Loucy (cell line): ENCODE results near the gene TAS1R3.

Source experiments
- H2AFZ ChIP-seq: fragments of 200-600 bp; sonication (generic); 2 replicates; pipeline ENCODE4 v1.6.0; 2016; ENCODE audit warnings: antibody characterized with exemption, mild to moderate bottlenecking, low read length, moderate library complexity
- H3F3A ChIP-seq: fragments of 200-600 bp; 2 replicates; pipeline ENCODE4 v1.6.0; 2016; ENCODE audit warnings: antibody characterized with exemption, low read depth, mild to moderate bottlenecking
- H3K27me3 ChIP-seq: fragments of 200-600 bp; sonication (generic); 2 replicates; pipeline ENCODE4 v1.6.1; 2014; ENCODE audit warnings: low read length, mild to moderate bottlenecking; ENCODE audit not compliant: insufficient read depth, poor library complexity, severe bottlenecking
- H3K36me3 ChIP-seq: fragments of 200-600 bp; sonication (generic); 2 replicates; pipeline ENCODE4 v1.6.1; 2016; ENCODE audit warnings: low read length; ENCODE audit not compliant: insufficient read depth
- H3K4me1 ChIP-seq: fragments of 200-600 bp; sonication (generic); 2 replicates; pipeline ENCODE4 v1.5.1; 2014; ENCODE audit warnings: low read length, mild to moderate bottlenecking; ENCODE audit not compliant: insufficient read depth, poor library complexity, severe bottlenecking
- H3K4me2 ChIP-seq: fragments of 200-600 bp; sonication (generic); 2 replicates; pipeline ENCODE4 v1.6.0; 2014; ENCODE audit warnings: antibody characterized with exemption, low read length, low read depth, mild to moderate bottlenecking; ENCODE audit not compliant: poor library complexity, severe bottlenecking
- H3K4me3 ChIP-seq: fragments of 200-600 bp; sonication (generic); 2 replicates; pipeline ENCODE4 v1.5.1; 2014; ENCODE audit warnings: low read length, mild to moderate bottlenecking, mixed read lengths; ENCODE audit not compliant: poor library complexity, severe bottlenecking
- H3K79me2 ChIP-seq: fragments of 200-600 bp; sonication (generic); 2 replicates; pipeline ENCODE4 v1.6.1; 2014; ENCODE audit warnings: low read length; ENCODE audit not compliant: insufficient read depth
- H3K9ac ChIP-seq: fragments of 200-600 bp; sonication (generic); 2 replicates; pipeline ENCODE4 v1.6.0; 2014; ENCODE audit warnings: mild to moderate bottlenecking, low read depth, low read length, moderate library complexity; ENCODE audit not compliant: poor library complexity, severe bottlenecking
- H3K9me2 ChIP-seq: fragments of 200-600 bp; sonication (generic); replicated peaks from 2 replicates; pipeline ENCODE4 v1.6.1; 2016; ENCODE audit warnings: low read depth, low read length, mixed read lengths
- H3K9me3 ChIP-seq: fragments of 200-600 bp; sonication (generic); 2 replicates; pipeline ENCODE4 v1.6.1; 2014; ENCODE audit warnings: mild to moderate bottlenecking, antibody characterized with exemption, low read length, low read depth; ENCODE audit not compliant: insufficient read depth
- H4K20me1 ChIP-seq: fragments of 200-600 bp; sonication (generic); 2 replicates; pipeline ENCODE4 v1.6.0; 2014; ENCODE audit warnings: antibody characterized with exemption, low read length, mild to moderate bottlenecking; ENCODE audit not compliant: insufficient read depth, poor library complexity, severe bottlenecking
- EZH2phosphoT487 ChIP-seq: fragments of 200-600 bp; IDR thresholded peaks from 2 replicates; pipeline ENCODE4 v1.6.1; 2018; ENCODE audit warnings: antibody characterized with exemption, mild to moderate bottlenecking, moderate library complexity, borderline replicate concordance
- TF ChIP-seq, protein P1 (sequence below): fragments of 200-600 bp; sonication (generic); conservative IDR thresholded peaks from 2 replicates; pipeline ENCODE4 v1.5.1; 2014; ENCODE audit warnings: mild to moderate bottlenecking, antibody characterized with exemption, low read length

TAS1R3 gene

DNA sequence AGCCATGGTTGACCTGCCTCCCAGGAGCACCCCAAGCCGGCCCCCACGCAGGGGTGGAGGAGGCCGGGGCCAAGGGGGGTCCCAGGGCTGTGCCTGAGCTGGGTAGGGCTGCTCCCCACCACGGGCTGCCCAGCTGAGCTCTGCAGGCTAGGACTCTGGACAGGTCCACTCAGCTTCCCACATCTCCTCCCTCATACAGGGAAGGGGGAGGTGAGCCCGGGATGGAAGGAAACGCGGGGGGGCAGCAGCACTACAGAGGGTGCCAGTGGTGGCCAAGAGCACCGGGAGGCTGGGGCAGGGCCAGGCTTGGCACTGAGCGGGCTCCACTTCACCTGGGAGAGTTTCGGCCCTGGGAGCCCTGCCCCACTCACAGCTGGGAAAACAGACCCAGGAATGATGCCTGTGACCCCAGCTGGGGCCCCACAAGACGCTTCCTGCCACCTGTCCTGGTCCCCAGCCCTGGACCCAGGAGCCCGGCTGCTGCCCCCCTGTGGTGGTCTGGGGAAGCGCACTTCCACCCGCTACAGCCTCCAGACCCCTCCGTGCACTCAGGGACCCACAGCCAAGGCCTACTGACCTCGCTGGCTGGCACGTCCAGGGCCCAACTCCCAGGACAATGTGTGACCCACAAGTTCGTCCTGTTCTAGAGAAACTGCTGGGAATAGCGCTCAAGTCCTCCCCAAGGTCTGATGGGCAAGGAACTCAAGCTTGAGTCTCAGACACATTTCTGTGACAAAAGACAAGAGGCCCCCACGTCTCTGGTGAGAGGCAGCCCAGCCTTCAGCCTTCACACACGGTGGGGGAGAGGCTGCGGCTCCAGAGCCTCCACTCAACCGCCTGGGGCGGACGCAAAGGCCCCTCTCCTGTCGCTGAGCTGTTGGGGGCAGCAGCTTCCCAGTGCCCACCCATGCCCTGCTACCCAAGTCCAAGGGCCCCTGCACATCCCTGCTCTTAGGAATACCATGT is 40.9 kb downstream of the TAS1R3 start:
- no peaks in the 10 kb centered on the region for H3K36me3 ChIP-seq
- H4K20me1 ChIP-seq = peaks cover 26% of the 10 kb centered on the region
- no peaks in the 10 kb centered on the region for H3K9me3 ChIP-seq
- TF ChIP-seq, protein P1, sequence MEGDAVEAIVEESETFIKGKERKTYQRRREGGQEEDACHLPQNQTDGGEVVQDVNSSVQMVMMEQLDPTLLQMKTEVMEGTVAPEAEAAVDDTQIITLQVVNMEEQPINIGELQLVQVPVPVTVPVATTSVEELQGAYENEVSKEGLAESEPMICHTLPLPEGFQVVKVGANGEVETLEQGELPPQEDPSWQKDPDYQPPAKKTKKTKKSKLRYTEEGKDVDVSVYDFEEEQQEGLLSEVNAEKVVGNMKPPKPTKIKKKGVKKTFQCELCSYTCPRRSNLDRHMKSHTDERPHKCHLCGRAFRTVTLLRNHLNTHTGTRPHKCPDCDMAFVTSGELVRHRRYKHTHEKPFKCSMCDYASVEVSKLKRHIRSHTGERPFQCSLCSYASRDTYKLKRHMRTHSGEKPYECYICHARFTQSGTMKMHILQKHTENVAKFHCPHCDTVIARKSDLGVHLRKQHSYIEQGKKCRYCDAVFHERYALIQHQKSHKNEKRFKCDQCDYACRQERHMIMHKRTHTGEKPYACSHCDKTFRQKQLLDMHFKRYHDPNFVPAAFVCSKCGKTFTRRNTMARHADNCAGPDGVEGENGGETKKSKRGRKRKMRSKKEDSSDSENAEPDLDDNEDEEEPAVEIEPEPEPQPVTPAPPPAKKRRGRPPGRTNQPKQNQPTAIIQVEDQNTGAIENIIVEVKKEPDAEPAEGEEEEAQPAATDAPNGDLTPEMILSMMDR = peak; percentile 86
- TF ChIP-seq EZH2phosphoT487 = no peak
- H3K27me3 ChIP-seq = no peaks in the 10 kb centered on the region
- no peak overlapping the region for H2AFZ ChIP-seq
- peak overlapping the region; percentile 99 for H3K4me2 ChIP-seq
- H3K4me1 ChIP-seq = peaks cover 40% of the 10 kb centered on the region
- H3K9me2 ChIP-seq = no peaks in the 10 kb centered on the region
- H3K79me2 ChIP-seq = peaks cover 40% of the 10 kb centered on the region
- H3K4me3 ChIP-seq = peak overlapping the region; percentile 66
- peak overlapping the region; percentile 16 for H3K9ac ChIP-seq
- no peaks in the 10 kb centered on the region for H3F3A ChIP-seq

DNA sequence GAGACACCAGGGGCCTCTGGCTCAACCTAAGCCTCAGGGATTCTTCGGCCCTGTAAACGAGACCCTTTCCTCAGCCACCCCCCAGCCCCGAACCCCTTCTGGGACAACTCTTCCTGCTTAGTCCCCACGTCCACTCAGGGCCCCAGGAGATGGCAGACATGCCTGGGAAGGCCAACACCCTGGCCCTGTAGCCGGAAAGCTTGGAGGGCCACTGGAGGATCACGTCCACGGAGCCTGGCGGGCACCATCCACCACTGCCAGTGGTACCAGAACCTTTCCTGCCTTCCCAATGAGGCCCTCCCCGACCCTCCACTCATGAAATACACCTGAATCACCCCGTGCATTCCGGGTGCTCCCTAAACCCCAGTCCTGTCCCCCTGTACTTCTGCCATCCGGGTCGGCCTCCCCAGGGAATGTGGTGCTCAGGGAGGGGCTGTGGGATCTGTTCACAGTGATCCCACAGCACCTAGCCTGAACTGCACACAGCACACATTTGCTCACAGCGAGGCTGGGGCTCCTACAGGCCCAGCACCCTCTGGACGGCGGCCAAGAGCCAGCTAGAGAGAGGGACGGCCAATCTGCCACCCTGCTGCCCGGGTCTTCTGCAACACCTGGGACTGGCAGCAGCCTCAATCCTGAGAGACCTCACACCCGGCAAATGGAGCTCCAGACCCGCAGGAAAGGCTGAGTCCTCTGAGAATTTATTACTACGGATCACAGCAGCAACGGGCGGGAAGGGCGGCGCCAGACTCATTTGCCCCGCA is 42.2 kb downstream of the TAS1R3 start:
- H3K4me3 ChIP-seq = peak overlapping the region; percentile 92
- no peak for TF ChIP-seq EZH2phosphoT487
- TF ChIP-seq, protein P1 = no peak
- no peaks in the 10 kb centered on the region for H3K9me2 ChIP-seq
- peaks cover 40% of the 10 kb centered on the region for H3K4me1 ChIP-seq
- H3K27me3 ChIP-seq = no peaks in the 10 kb centered on the region
- H3K36me3 ChIP-seq = no peaks in the 10 kb centered on the region
- H3K4me2 ChIP-seq = peak overlapping the region; percentile 99
- peaks cover 26% of the 10 kb centered on the region for H4K20me1 ChIP-seq
- no peaks in the 10 kb centered on the region for H3K9me3 ChIP-seq
- no peak overlapping the region for H2AFZ ChIP-seq
- no peaks in the 10 kb centered on the region for H3F3A ChIP-seq
- peak overlapping the region; percentile 97 for H3K9ac ChIP-seq
- peaks cover 40% of the 10 kb centered on the region for H3K79me2 ChIP-seq

DNA sequence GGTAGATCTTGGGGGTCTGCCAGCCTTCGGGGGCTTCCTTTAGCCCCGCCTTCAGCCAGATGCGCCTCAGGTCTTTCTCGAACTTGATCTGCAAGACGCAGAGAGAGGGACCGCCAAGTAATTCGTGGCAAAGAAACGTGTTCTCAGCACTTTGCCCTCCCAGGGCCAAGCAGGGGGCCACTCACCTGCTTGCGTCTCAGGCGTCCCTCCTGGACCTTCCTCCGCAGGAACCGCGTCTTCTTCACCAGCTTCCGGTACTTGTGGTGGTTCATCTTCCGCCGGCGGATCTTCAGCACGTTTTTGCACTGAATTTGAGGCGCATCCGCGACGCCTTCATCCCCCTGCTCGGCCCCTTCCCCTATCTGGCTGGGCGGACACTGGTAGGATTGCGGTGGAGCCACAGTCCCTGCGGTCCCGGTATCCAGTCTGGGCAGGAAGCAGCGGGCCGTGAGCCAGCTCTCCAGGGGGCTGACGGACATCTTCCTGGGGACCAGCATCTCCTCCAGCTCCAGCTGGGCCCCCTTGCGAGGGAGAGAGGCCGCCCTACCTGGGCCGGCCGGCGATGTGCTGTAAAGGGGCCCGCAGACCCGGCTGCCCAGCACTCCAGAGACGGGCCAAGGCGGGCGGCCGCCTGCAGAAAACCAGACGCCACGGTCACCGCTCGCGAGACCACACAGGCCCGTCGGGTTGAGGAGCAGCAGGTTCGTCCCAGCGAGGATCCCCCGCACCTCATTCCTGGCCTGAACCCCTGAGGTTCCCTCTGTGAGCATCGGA is 42.9 kb downstream of the TAS1R3 start:
- H3K79me2 ChIP-seq = peaks cover 40% of the 10 kb centered on the region

More for the DNA sequence above, 42.9 kb downstream of the TAS1R3 start:
- Histone ChIP-seq H4K20me1 (peaks cover 26% of the 10 kb centered on the region), H3K9me2 (no peaks in the 10 kb centered on the region), H3K9ac (peak overlapping the region; percentile 97), H3K9me3 (no peaks in the 10 kb centered on the region), H2AFZ (no peak overlapping the region), H3F3A (no peaks in the 10 kb centered on the region), H3K4me3 (peak overlapping the region; percentile 92), H3K36me3 (no peaks in the 10 kb centered on the region), H3K27me3 (no peaks in the 10 kb centered on the region), H3K4me2 (peak overlapping the region; percentile 99), H3K4me1 (peaks cover 40% of the 10 kb centered on the region)
- TF ChIP-seq EZH2phosphoT487 = no peak
- TF ChIP-seq, protein P1 = no peak
